Stomach (tissue), 4 donors: ENCODE results near the gene TEX261.

Source experiments
- CTCF ChIP-seq, 7 experiments: fragments of 450-650 bp in 4 of 7; fragments of 200-600 bp in 3 of 7; sonication (generic) in 3 of 7; IDR thresholded peaks; one replicate each; pipeline ENCODE4 v1.5.1; 2016 to 2019; ENCODE audit warnings: antibody characterized with exemption in 7 of 7, control low read depth in 2 of 7, mild to moderate bottlenecking in 1 of 7
- POLR2A ChIP-seq, 4 donors: fragments of 450-650 bp; IDR thresholded peaks; one replicate each; pipeline ENCODE4 v1.6.1; 2016; ENCODE audit warnings: antibody characterized with exemption in 4 of 4, control low read depth in 2 of 4, mild to moderate bottlenecking in 1 of 4, moderate library complexity in 1 of 4
- POLR2AphosphoS5 ChIP-seq, 3 donors: sonication (generic); formaldehyde crosslinking; IDR thresholded peaks; one replicate each; pipeline ENCODE4 v1.6.1; 2016; ENCODE audit warnings: antibody characterized with exemption in 3 of 3

DNA sequence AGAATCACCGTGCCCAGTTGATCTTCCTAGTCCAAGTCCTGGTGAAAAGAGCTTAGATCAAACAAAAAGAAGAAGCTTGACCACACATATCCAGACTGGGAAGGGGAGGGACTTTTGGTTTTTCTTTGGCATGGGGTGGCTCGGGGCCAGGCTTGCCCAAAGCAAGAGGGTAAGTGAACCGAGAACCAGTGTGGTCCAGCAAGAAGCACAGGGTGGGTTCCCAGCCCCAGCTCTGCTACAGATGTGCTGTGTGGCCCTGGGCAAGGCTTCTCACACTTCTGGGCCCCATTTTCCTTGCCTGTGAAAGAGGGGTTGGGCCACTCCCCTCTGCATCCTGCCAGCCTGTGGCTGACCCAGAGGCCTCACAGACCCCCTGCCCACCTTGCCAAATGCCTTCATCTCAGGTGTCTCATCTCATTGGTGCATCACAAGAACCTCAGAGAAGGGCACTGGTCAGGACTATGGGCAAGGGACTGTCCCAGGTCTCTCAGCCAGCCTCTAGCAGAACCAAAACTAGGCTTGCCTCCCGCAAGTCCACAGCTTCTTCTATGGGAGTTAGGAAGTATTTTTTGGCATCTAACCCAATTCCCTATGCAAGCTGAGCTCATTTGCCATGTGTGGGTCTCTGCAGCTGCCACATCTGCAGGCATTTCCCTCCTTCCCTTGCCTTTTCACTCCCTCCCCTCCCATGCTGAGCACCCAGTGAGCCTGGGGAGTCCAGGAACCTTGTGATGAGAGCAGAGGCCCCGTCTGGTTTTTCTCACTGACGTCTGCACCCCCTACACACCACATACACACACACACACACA, 52.1 kb downstream of the TEX261 start:
- TF ChIP-seq CTCF (IDR thresholded peaks at IDR 0.05): no peak
- TF ChIP-seq POLR2A (IDR thresholded peaks at IDR 0.05): no peak
- TF ChIP-seq POLR2AphosphoS5 (IDR thresholded peaks at IDR 0.05): no peak
